CD14-positive monocyte (primary cell): ENCODE data around the gene IL18RAP. TPM values are rescaled to one million over a fixed set of nuclear protein-coding genes. Genes with fewer than 3 reads are reported as not detected.

ENCODE experiments used
- DNase-seq, 3 donors: peaks; one replicate each; pipeline ENCODE4 v3.0.0-alpha.2; 2011 to 2022
- H2AFZ ChIP-seq: 2 replicates; pipeline ENCODE4 v1.6.0; 2012; ENCODE audit warnings: mild to moderate bottlenecking, low read depth, low read length, inconsistent platforms; ENCODE audit not compliant: insufficient read depth, poor library complexity, severe bottlenecking
- H3K27ac ChIP-seq, 2 donors: 1 replicate in 1 of 2; 2 replicates in 1 of 2; pipeline ENCODE4 v1.5.1; 2012 to 2013; ENCODE audit warnings: low read length in 2 of 2, control low read depth in 1 of 2, inconsistent platforms in 1 of 2, low read depth in 1 of 2, mild to moderate bottlenecking in 1 of 2
- H3K27me3 ChIP-seq, 2 donors: one replicate each; pipeline versions ENCODE4 v1.6.0 to v1.6.1; 2011 to 2013; ENCODE audit warnings: low read length in 2 of 2; ENCODE audit not compliant: control insufficient read depth in 2 of 2, insufficient read depth in 2 of 2
- H3K36me3 ChIP-seq, 2 donors: replicated peaks in 1 of 2; 1 replicate in 1 of 2; 2 replicates in 1 of 2; pipeline versions ENCODE4 v1.5.1 to v1.6.1; 2012 to 2013; ENCODE audit warnings: low read length in 2 of 2, control low read depth in 1 of 2, inconsistent platforms in 1 of 2, mild to moderate bottlenecking in 1 of 2; ENCODE audit not compliant: insufficient read depth in 2 of 2, control insufficient read depth in 1 of 2
- H3K4me1 ChIP-seq, 2 donors: 1 replicate in 1 of 2; 2 replicates in 1 of 2; pipeline versions ENCODE4 v1.5.1 to v1.6.1; 2012 to 2013; ENCODE audit warnings: low read length in 2 of 2, control low read depth in 1 of 2, inconsistent platforms in 1 of 2, mild to moderate bottlenecking in 1 of 2, moderate library complexity in 1 of 2; ENCODE audit not compliant: insufficient read depth in 2 of 2, control insufficient read depth in 1 of 2
- H3K4me2 ChIP-seq: replicated peaks from 2 replicates; pipeline ENCODE3; 2012; ENCODE audit warnings: low read length, moderate library complexity, mild to moderate bottlenecking; ENCODE audit not compliant: poor library complexity, severe bottlenecking; ENCODE audit errors: extremely low read depth
- H3K4me3 ChIP-seq, 3 experiments: fragments of 200-600 bp in 1 of 3; sonication (generic) in 1 of 3; replicated peaks in 1 of 3; 1 replicate in 2 of 3; 2 replicates in 1 of 3; pipeline ENCODE4 v1.5.1; 2011 to 2013; ENCODE audit warnings: low read length in 3 of 3, mild to moderate bottlenecking in 3 of 3, control low read depth in 2 of 3, low read depth in 2 of 3, inconsistent platforms in 1 of 3, moderate library complexity in 1 of 3
- H3K79me2 ChIP-seq: 2 replicates; pipeline ENCODE4 v1.6.0; 2012; ENCODE audit warnings: mild to moderate bottlenecking, control low read depth, inconsistent platforms, low read length, moderate library complexity; ENCODE audit not compliant: insufficient read depth
- H3K9ac ChIP-seq: 2 replicates; pipeline ENCODE4 v1.6.0; 2017; ENCODE audit warnings: low read length, mild to moderate bottlenecking; ENCODE audit not compliant: insufficient read depth, poor library complexity, severe bottlenecking
- H3K9me3 ChIP-seq, 2 donors: replicated peaks in 1 of 2; 1 replicate in 1 of 2; 2 replicates in 1 of 2; pipeline versions ENCODE4 v1.5.1 to v1.6.1; 2012 to 2013; ENCODE audit warnings: low read length in 2 of 2, control low read depth in 1 of 2; ENCODE audit not compliant: control insufficient read depth in 1 of 2, insufficient read depth in 1 of 2
- H4K20me1 ChIP-seq: 2 replicates; pipeline ENCODE4 v1.6.0; 2012; ENCODE audit warnings: mild to moderate bottlenecking, low read length, control low read depth, moderate library complexity; ENCODE audit not compliant: insufficient read depth
- H3K27ac Mint-ChIP-seq, 7 donors: one replicate each; pipeline ENCODE4 v1.8.0; 2020; ENCODE audit warnings: mild to moderate bottlenecking in 7 of 7, mixed read lengths in 7 of 7, moderate library complexity in 6 of 7, inconsistent platforms in 2 of 7
- H3K27me3 Mint-ChIP-seq, 3 donors: one replicate each; pipeline ENCODE4 v1.8.0; 2021 to 2022; ENCODE audit warnings: low read depth in 3 of 3, mild to moderate bottlenecking in 3 of 3, mixed read lengths in 3 of 3, moderate library complexity in 3 of 3, inconsistent platforms in 1 of 3
- H3K36me3 Mint-ChIP-seq, 2 donors: one replicate each; pipeline ENCODE4 v1.8.0; 2020; ENCODE audit warnings: mixed read lengths in 2 of 2, inconsistent platforms in 1 of 2, mild to moderate bottlenecking in 1 of 2
- H3K4me1 Mint-ChIP-seq: one replicate; pipeline ENCODE4 v1.8.0; 2020; ENCODE audit warnings: mild to moderate bottlenecking, mixed read lengths
- H3K4me3 Mint-ChIP-seq, 2 donors: one replicate each; pipeline ENCODE4 v1.8.0; 2020; ENCODE audit warnings: mild to moderate bottlenecking in 2 of 2, mixed read lengths in 2 of 2, moderate library complexity in 1 of 2
- H3K9me3 Mint-ChIP-seq, 7 donors: one replicate each; pipeline ENCODE4 v1.8.0; 2020 to 2022; ENCODE audit warnings: mixed read lengths in 7 of 7, mild to moderate bottlenecking in 6 of 7, moderate library complexity in 6 of 7, inconsistent platforms in 2 of 7
- WGBS: methylation state at CpG from one replicate; pipeline ENCODE4 v1.1.5; 2013; ENCODE audit warnings: missing lambda C conversion rate; ENCODE audit not compliant: insufficient coverage; 5-methylcytosine and 5-hydroxymethylcytosine counted together
- intact Hi-C, 2 donors: fragments of 100-400 bp; cut with micrococcal nuclease; formaldehyde crosslinking; loops; one replicate each; pipeline versions ENCODE4 v1.15.0 to v1.15.1; 2023
- polyA plus RNA-seq, 3 donors: library from polyadenylated mRNA; depleted of rRNA in 1 of 3; unstranded in 2 of 3; stranded (reverse) in 1 of 3; fragments of 300-500 nt in 2 of 3; fragments of >200 nt in 1 of 3; fragmentation: Illumina TruSeq in 2 of 3; gene quantifications; 1 replicate in 2 of 3; 2 replicates in 1 of 3; pipeline ENCODE4 v1.2.3, GENCODE V29; 2012 to 2021
- TF ChIP-seq, protein P1 (sequence below): fragments of 200-600 bp; IDR thresholded peaks from one replicate; pipeline ENCODE4 v1.8.0; 2022; ENCODE audit warnings: antibody characterized with exemption, mild to moderate bottlenecking

IL18RAP gene
- polyA plus RNA-seq, 3 donors: 0.24 TPM; not detected in 2

- TF ChIP-seq, protein P1, sequence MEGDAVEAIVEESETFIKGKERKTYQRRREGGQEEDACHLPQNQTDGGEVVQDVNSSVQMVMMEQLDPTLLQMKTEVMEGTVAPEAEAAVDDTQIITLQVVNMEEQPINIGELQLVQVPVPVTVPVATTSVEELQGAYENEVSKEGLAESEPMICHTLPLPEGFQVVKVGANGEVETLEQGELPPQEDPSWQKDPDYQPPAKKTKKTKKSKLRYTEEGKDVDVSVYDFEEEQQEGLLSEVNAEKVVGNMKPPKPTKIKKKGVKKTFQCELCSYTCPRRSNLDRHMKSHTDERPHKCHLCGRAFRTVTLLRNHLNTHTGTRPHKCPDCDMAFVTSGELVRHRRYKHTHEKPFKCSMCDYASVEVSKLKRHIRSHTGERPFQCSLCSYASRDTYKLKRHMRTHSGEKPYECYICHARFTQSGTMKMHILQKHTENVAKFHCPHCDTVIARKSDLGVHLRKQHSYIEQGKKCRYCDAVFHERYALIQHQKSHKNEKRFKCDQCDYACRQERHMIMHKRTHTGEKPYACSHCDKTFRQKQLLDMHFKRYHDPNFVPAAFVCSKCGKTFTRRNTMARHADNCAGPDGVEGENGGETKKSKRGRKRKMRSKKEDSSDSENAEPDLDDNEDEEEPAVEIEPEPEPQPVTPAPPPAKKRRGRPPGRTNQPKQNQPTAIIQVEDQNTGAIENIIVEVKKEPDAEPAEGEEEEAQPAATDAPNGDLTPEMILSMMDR: no peak
- H3K4me3 Mint-ChIP-seq: no peak overlapping the region
- no peak for DNase-seq
- peaks cover 0 to 5% (median 3%) of the 10 kb centered on the region in 3 donors for H3K27me3 Mint-ChIP-seq
- Histone ChIP-seq H3K9me3 (no peaks in the 10 kb centered on the region), H2AFZ (no peak overlapping the region), H3K27ac (no peak overlapping the region), H3K36me3 (no peaks in the 10 kb centered on the region), H3K4me2 (no peak overlapping the region), H3K4me3 (no peak overlapping the region), H4K20me1 (no peaks in the 10 kb centered on the region), H3K9ac (no peak overlapping the region), H3K79me2 (no peaks in the 10 kb centered on the region), H3K4me1 (no peaks in the 10 kb centered on the region), H3K27me3 (no peaks in the 10 kb centered on the region)
- intact Hi-C loops: no loop called here
- H3K4me1 Mint-ChIP-seq: no peaks in the 10 kb centered on the region
- H3K36me3 Mint-ChIP-seq: no peaks in the 10 kb centered on the region
- no peak overlapping the region for H3K27ac Mint-ChIP-seq
- WGBS: no CpG with 5 or more reads among the region's 1 CpG
- H3K9me3 Mint-ChIP-seq: peaks cover 0 to 8% (median 4%) of the 10 kb centered on the region in 7 donors
Observed at GRCh38 chr2:102460467-102460866, 37.5 kb downstream of the IL18RAP start.

- no peak for DNase-seq
- Mint-ChIP-seq H3K4me3 (no peak overlapping the region), H3K36me3 (no peaks in the 10 kb centered on the region), H3K4me1 (no peaks in the 10 kb centered on the region), H3K9me3 (peaks cover 0 to 2% (median 0%) of the 10 kb centered on the region in 7 donors), H3K27me3 (peaks cover 0 to 5% (median 3%) of the 10 kb centered on the region in 3 donors), H3K27ac (no peak overlapping the region)
- Histone ChIP-seq H4K20me1 (no peaks in the 10 kb centered on the region), H3K9ac (no peak overlapping the region), H3K9me3 (no peaks in the 10 kb centered on the region), H2AFZ (no peak overlapping the region), H3K4me3 (no peak overlapping the region), H3K79me2 (no peaks in the 10 kb centered on the region), H3K4me1 (no peaks in the 10 kb centered on the region), H3K4me2 (no peak overlapping the region), H3K27me3 (no peaks in the 10 kb centered on the region), H3K27ac (no peak overlapping the region), H3K36me3 (no peaks in the 10 kb centered on the region)
- intact Hi-C loops: no loop called here
- TF ChIP-seq, protein P1: no peak
- WGBS: 90% methylated on average over 5 of the region's 6 CpGs
Observed at GRCh38 chr2:102461188-102461587, 38.2 kb downstream of the IL18RAP start.
